ENCODE measurements around the gene HOXA1.

DNA sequence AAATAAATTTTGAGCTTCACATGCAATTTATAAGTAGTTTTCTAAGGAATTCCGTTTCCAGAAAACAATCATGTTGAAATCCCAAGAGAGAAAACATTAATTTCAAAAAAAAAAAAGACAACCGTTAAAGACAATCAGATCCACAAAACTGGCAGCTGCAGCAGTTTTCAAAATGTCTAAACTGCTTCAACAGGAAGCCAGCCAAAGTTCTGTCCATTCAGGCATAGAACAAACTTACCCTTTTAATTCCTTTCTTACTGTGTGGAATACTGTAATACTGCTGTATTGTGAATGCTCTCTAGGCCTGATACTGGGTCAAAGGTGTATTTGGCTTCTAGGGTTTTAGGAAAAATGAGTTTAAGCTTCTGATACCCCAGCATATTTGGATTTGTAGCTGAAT lies 31.6 kb downstream of the HOXA1 start:
- TF ChIP-seq, protein P1, sequence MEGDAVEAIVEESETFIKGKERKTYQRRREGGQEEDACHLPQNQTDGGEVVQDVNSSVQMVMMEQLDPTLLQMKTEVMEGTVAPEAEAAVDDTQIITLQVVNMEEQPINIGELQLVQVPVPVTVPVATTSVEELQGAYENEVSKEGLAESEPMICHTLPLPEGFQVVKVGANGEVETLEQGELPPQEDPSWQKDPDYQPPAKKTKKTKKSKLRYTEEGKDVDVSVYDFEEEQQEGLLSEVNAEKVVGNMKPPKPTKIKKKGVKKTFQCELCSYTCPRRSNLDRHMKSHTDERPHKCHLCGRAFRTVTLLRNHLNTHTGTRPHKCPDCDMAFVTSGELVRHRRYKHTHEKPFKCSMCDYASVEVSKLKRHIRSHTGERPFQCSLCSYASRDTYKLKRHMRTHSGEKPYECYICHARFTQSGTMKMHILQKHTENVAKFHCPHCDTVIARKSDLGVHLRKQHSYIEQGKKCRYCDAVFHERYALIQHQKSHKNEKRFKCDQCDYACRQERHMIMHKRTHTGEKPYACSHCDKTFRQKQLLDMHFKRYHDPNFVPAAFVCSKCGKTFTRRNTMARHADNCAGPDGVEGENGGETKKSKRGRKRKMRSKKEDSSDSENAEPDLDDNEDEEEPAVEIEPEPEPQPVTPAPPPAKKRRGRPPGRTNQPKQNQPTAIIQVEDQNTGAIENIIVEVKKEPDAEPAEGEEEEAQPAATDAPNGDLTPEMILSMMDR (conservative IDR thresholded peaks at IDR 0.05; ENCODE audit: low read depth, low read length), result no peak
- no peak for TF ChIP-seq POLR2A (IDR thresholded peaks at IDR 0.05; ENCODE audit: low read depth, low read length)
- TF ChIP-seq NFE2L2 (IDR thresholded peaks at IDR 0.05; ENCODE audit: low read depth, low read length), result no peak
- TF ChIP-seq USF2 (IDR thresholded peaks at IDR 0.05; ENCODE audit: low read depth, low read length), result no peak
- no peak for TF ChIP-seq MAZ (IDR thresholded peaks at IDR 0.05; ENCODE audit: borderline replicate concordance, low read depth, low read length)
- TF ChIP-seq RFX5 (IDR thresholded peaks at IDR 0.05; ENCODE audit: low read depth, low read length), result no peak
- TF ChIP-seq MAFK (IDR thresholded peaks at IDR 0.05; ENCODE audit: low read depth, low read length), result no peak
- no peak for TF ChIP-seq BHLHE40 (IDR thresholded peaks at IDR 0.05; ENCODE audit: low read depth, low read length)
- TF ChIP-seq, protein P2, sequence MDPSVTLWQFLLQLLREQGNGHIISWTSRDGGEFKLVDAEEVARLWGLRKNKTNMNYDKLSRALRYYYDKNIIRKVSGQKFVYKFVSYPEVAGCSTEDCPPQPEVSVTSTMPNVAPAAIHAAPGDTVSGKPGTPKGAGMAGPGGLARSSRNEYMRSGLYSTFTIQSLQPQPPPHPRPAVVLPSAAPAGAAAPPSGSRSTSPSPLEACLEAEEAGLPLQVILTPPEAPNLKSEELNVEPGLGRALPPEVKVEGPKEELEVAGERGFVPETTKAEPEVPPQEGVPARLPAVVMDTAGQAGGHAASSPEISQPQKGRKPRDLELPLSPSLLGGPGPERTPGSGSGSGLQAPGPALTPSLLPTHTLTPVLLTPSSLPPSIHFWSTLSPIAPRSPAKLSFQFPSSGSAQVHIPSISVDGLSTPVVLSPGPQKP (IDR thresholded peaks at IDR 0.05; ENCODE audit: borderline replicate concordance, low read depth, low read length), result no peak
- TF ChIP-seq MXI1 (IDR thresholded peaks at IDR 0.05; ENCODE audit: borderline replicate concordance, low read depth, low read length), result no peak
- TF ChIP-seq RAD21 (IDR thresholded peaks at IDR 0.05; ENCODE audit: low read length), result no peak
- no peak for TF ChIP-seq CEBPB (IDR thresholded peaks at IDR 0.05; ENCODE audit: low read depth, low read length)
- TF ChIP-seq FOS (IDR thresholded peaks at IDR 0.05; ENCODE audit: low read depth, low read length), result no peak

Data from IMR-90 (cell line).